ENCODE measurements around the gene DOCK4. TPM values are rescaled to one million over a fixed set of nuclear protein-coding genes. Genes with fewer than 3 reads are reported as not detected.

The DOCK4 gene
- total RNA-seq, 6 experiments from 2014 or later = 9.4 to 29.9 (median 22.8) TPM

DNA sequence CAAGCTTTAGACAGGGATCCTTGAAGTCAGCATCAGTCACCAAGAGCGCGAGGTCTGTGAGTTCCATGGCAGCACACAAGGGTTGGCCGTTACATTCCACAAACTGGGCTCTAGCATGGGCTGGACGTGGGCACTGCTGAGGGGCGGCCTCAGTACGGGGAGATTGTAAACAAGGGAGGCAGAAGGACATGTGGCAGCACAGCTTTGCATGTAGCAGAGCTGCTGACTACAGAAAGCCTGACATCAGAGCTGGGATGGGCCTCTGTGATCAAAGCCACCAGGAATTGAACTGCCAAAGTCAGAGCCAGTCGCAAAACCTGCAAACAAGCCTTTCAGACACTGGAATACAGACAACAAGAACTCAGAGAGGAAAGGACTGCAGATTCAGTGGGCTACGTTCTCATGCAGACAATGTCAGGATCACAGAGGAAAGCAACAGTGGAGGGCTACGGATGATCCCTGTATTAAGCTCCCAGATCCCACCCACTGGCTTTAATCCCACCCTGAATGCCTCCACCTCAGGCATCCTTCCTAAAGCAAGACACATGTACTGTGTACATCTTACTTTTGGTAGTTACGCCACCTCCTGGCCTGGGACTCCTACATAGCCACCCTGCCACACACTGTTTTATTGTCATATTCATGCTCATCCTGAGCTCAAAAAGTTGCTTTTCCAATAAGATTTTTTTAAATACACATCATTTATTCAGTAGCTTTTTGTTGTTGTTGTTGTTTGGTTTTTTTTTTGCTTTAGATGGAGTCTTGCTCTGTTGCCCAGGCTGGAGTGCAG, 352.8 kb downstream of the DOCK4 start:
- no peak for TF ChIP-seq POLR2A (IDR thresholded peaks at IDR 0.05)
- TF ChIP-seq, protein P1, sequence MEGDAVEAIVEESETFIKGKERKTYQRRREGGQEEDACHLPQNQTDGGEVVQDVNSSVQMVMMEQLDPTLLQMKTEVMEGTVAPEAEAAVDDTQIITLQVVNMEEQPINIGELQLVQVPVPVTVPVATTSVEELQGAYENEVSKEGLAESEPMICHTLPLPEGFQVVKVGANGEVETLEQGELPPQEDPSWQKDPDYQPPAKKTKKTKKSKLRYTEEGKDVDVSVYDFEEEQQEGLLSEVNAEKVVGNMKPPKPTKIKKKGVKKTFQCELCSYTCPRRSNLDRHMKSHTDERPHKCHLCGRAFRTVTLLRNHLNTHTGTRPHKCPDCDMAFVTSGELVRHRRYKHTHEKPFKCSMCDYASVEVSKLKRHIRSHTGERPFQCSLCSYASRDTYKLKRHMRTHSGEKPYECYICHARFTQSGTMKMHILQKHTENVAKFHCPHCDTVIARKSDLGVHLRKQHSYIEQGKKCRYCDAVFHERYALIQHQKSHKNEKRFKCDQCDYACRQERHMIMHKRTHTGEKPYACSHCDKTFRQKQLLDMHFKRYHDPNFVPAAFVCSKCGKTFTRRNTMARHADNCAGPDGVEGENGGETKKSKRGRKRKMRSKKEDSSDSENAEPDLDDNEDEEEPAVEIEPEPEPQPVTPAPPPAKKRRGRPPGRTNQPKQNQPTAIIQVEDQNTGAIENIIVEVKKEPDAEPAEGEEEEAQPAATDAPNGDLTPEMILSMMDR (IDR thresholded peaks at IDR 0.05) = no peak
- Histone ChIP-seq H3K27ac (no peak overlapping the region), H3K36me3 (no peaks in the 10 kb centered on the region), H3K4me1 (no peaks in the 10 kb centered on the region), H3K9me3 (no peaks in the 10 kb centered on the region), H3K27me3 (no peaks in the 10 kb centered on the region), H3K4me3 (no peak overlapping the region)
- intact Hi-C loops (cut with DNase I) = loop anchor here in 1 of 2 donors (10.0 kb wide), 1 partner anchor 109 kb away; no protein-coding TSS in a partner anchor
- ATAC-seq = no peak
- DNase-seq = no peak
- WGBS (ENCODE audit: insufficient coverage, low coverage, low lambda C conversion rate, missing lambda C conversion rate) = 97% methylated on average over 3 of the region's 10 CpGs

DNA sequence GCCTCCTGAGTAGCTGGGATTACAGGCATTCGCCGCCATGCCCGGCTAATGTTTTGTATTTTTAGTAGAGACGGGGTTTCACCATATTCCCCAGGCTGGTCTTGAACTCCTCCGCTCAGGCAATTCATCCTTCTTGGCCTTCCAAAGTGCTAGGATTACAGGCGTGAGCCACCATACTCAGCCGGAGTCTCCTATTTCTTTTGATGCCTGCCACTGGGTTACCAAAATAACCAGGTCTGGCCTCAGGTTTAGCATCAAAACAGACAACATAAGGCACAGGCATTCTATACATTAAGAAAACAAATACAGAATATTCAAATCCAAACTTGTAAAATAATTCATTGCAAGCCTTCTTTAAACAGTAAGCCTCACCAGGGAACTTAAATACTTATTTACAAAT, 354.1 kb downstream of the DOCK4 start:
- intact Hi-C loops (cut with DNase I) = loop anchor here in 1 of 2 donors (10.0 kb wide), 1 partner anchor 107 kb away; no protein-coding TSS in a partner anchor
- Histone ChIP-seq H3K27me3 (no peaks in the 10 kb centered on the region), H3K9me3 (no peaks in the 10 kb centered on the region), H3K4me1 (no peaks in the 10 kb centered on the region), H3K4me3 (no peak overlapping the region), H3K36me3 (peaks cover 0 to 4% (median under 1%) of the 10 kb centered on the region in 4 donors), H3K27ac (no peak overlapping the region)
- TF ChIP-seq, protein P1 (IDR thresholded peaks at IDR 0.05) = no peak
- TF ChIP-seq POLR2A (IDR thresholded peaks at IDR 0.05) = no peak
- WGBS (ENCODE audit: insufficient coverage, low coverage, low lambda C conversion rate, missing lambda C conversion rate) = 94% methylated on average over 7 of the region's 7 CpGs
- ATAC-seq (no peak), DNase-seq (no peak)

DNA sequence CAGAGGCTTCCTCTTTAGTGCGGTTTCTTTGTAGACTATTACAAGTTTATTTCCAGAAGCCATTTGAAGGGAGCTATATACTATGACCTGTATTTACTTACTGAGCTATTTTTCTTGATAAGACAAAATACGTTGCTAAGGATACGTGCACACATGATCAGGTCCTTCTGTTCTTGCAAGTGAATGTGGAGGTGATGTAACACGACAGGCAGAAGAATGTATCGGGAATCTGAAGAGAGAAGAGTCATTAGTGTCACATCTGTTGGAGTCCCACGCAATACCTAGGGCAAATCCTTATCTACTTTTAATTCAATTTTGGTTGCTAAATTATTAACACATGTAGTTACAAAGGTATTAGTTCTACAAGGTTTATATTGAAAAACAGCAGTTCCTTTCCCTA, 359.3 kb downstream of the DOCK4 start:
- 97% methylated on average over 5 of the region's 6 CpGs for whole genome bisulfite sequencing (ENCODE audit: insufficient coverage, low coverage, low lambda C conversion rate, missing lambda C conversion rate)
- ATAC-seq = no peak

DNA sequence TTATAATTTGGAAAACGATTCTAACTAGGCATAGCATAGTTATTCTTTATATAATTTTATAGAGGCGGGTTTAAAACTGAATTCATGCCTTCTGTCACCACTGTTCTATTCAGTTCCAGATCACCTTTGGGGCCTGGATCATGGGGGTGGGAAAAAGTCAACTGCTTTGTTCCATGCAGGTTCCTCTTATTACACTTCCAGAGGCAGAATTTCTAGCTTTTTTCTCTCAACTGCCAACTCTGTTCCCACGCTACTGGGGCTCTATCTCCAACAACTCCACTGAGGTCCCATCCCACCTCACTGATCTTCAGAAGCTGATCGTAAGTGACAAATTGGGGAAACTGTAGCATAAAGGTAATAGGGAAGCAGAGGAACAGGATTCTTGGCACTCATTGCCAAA, 360.3 kb downstream of the DOCK4 start:
- WGBS (ENCODE audit: insufficient coverage, low coverage, low lambda C conversion rate, missing lambda C conversion rate) = 85% methylated on average over 4 of the region's 4 CpGs
- H3K4me1 ChIP-seq = peaks cover 0 to 10% (median 0%) of the 10 kb centered on the region in 4 donors
- H3K27me3 ChIP-seq = no peaks in the 10 kb centered on the region
- H3K4me3 ChIP-seq = no peak overlapping the region
- peaks cover 0 to 11% (median 3%) of the 10 kb centered on the region in 4 donors for H3K36me3 ChIP-seq
- no peak overlapping the region for H3K27ac ChIP-seq
- DNase-seq (no peak), ATAC-seq (no peak)
- no peak for TF ChIP-seq POLR2A (IDR thresholded peaks at IDR 0.05)
- TF ChIP-seq, protein P1 (IDR thresholded peaks at IDR 0.05) = no peak
- H3K9me3 ChIP-seq = no peaks in the 10 kb centered on the region
- intact Hi-C loops (cut with DNase I) = no loop called here

More for the DNA sequence above, 359.3 kb downstream of the DOCK4 start:
- Histone ChIP-seq H3K4me3 (no peak overlapping the region), H3K27me3 (no peaks in the 10 kb centered on the region), H3K27ac (no peak overlapping the region), H3K9me3 (no peaks in the 10 kb centered on the region), H3K36me3 (peaks cover 0 to 11% (median 3%) of the 10 kb centered on the region in 4 donors), H3K4me1 (peaks cover 0 to 10% (median 0%) of the 10 kb centered on the region in 4 donors)
- no peak for DNase-seq
- intact Hi-C loops (cut with DNase I) = no loop called here
- TF ChIP-seq, protein P1 (IDR thresholded peaks at IDR 0.05) = no peak
- no peak for TF ChIP-seq POLR2A (IDR thresholded peaks at IDR 0.05)
